ENCODE data around the gene IMMP2L. TPM values are rescaled to one million over a fixed set of nuclear protein-coding genes. Genes with fewer than 3 reads are reported as not detected.

IMMP2L gene
- total RNA-seq, 1 experiment from 2014 or later: 13.6 TPM

DNA sequence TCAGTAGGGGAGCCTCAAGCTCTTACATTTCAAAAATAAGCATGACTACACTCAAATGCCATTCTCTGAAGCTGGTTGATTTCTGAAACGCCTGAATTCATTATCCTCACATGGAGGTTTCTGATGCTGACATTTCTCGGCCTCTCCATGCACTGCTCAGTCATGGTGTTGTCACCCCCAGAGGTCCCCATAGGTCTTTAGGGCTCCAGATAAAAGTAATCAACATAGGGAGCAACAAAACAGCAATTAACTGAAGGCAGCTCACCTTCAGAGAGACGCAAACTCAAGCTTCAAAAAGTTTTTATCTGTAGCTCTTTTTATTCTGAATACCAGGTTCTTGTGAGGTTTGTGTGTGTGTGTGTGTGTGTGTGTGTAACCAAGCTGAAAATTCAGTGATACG, 694.5 kb downstream of the IMMP2L start:
- Mint-ChIP-seq H3K9me3 (0 out of 2 replicates have a peak, but pooled peaks cover 6% of the 10 kb centered on the region), H3K27ac (no peak overlapping the region), H3K36me3 (peaks cover 9% of the 10 kb centered on the region; the same call in 1 of the 2 replicates), H3K27me3 (ENCODE audit: low read depth) (no peaks in the 10 kb centered on the region), H3K4me1 (peaks cover 20% of the 10 kb centered on the region), H3K4me3 (no peak overlapping the region)
- POLR2A ChIA-PET: no interaction called here
- DNase-seq (ENCODE audit: low spot score): no peak
- CTCF ChIA-PET: interaction anchor here (0.6 to 0.9 kb wide), 2 partner anchors 27 to 251 kb away, joined by 3 to 4 read pairs; no protein-coding TSS in a partner anchor
- peak; percentile 32; the same call in 1 of the 2 replicates for ATAC-seq
- no peak for TF ChIP-seq ZNF396 (CRISPR knock-in tag; IDR thresholded peaks at IDR 0.05; ENCODE audit: borderline replicate concordance)
- no peak for TF ChIP-seq ZNF219 (CRISPR knock-in tag; IDR thresholded peaks at IDR 0.05; ENCODE audit: borderline replicate concordance)

DNA sequence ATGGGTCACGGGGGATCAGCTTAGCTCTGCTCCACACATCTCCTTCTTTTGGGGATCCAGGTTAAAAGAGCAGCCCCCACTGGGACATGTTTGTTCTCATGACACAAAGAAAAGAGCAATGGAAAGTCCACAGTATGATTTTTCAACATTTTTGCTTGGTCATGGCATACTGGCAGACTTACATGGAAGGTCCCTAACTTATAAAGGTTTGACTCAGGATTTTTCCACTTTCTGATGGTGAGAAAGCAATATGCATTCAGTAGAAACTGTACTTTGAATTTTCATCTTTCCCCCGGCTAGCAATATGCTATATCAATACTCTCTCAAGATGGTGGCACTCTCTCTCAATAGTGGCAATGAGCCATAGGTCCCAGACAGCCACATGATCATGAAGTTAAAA, 699.0 kb downstream of the IMMP2L start:
- Mint-ChIP-seq H3K4me3 (no peak overlapping the region), H3K36me3 (peaks cover 9% of the 10 kb centered on the region; the same call in 1 of the 2 replicates), H3K4me1 (peaks cover 25% of the 10 kb centered on the region), H3K27me3 (ENCODE audit: low read depth) (no peaks in the 10 kb centered on the region), H3K27ac (no peak overlapping the region), H3K9me3 (0 out of 2 replicates have a peak, but pooled peaks cover 6% of the 10 kb centered on the region)
- DNase-seq (ENCODE audit: low spot score) (no peak), ATAC-seq (no peak)
- no peak for TF ChIP-seq GABPB1 (CRISPR knock-in tag; IDR thresholded peaks at IDR 0.05)
- no peak for TF ChIP-seq NR1H2 (CRISPR knock-in tag; IDR thresholded peaks at IDR 0.05)
- no peak for TF ChIP-seq GTF2I (CRISPR knock-in tag; conservative IDR thresholded peaks at IDR 0.05)
- TF ChIP-seq, protein P1, sequence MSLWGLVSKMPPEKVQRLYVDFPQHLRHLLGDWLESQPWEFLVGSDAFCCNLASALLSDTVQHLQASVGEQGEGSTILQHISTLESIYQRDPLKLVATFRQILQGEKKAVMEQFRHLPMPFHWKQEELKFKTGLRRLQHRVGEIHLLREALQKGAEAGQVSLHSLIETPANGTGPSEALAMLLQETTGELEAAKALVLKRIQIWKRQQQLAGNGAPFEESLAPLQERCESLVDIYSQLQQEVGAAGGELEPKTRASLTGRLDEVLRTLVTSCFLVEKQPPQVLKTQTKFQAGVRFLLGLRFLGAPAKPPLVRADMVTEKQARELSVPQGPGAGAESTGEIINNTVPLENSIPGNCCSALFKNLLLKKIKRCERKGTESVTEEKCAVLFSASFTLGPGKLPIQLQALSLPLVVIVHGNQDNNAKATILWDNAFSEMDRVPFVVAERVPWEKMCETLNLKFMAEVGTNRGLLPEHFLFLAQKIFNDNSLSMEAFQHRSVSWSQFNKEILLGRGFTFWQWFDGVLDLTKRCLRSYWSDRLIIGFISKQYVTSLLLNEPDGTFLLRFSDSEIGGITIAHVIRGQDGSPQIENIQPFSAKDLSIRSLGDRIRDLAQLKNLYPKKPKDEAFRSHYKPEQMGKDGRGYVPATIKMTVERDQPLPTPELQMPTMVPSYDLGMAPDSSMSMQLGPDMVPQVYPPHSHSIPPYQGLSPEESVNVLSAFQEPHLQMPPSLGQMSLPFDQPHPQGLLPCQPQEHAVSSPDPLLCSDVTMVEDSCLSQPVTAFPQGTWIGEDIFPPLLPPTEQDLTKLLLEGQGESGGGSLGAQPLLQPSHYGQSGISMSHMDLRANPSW (CRISPR knock-in tag; conservative IDR thresholded peaks at IDR 0.05; ENCODE audit: low read depth): no peak
- TF ChIP-seq, protein P2, sequence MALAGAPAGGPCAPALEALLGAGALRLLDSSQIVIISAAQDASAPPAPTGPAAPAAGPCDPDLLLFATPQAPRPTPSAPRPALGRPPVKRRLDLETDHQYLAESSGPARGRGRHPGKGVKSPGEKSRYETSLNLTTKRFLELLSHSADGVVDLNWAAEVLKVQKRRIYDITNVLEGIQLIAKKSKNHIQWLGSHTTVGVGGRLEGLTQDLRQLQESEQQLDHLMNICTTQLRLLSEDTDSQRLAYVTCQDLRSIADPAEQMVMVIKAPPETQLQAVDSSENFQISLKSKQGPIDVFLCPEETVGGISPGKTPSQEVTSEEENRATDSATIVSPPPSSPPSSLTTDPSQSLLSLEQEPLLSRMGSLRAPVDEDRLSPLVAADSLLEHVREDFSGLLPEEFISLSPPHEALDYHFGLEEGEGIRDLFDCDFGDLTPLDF (CRISPR knock-in tag; IDR thresholded peaks at IDR 0.05): no peak
- TF ChIP-seq, protein P3, sequence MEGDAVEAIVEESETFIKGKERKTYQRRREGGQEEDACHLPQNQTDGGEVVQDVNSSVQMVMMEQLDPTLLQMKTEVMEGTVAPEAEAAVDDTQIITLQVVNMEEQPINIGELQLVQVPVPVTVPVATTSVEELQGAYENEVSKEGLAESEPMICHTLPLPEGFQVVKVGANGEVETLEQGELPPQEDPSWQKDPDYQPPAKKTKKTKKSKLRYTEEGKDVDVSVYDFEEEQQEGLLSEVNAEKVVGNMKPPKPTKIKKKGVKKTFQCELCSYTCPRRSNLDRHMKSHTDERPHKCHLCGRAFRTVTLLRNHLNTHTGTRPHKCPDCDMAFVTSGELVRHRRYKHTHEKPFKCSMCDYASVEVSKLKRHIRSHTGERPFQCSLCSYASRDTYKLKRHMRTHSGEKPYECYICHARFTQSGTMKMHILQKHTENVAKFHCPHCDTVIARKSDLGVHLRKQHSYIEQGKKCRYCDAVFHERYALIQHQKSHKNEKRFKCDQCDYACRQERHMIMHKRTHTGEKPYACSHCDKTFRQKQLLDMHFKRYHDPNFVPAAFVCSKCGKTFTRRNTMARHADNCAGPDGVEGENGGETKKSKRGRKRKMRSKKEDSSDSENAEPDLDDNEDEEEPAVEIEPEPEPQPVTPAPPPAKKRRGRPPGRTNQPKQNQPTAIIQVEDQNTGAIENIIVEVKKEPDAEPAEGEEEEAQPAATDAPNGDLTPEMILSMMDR (IDR thresholded peaks at IDR 0.05): no peak
- TF ChIP-seq, protein P4, sequence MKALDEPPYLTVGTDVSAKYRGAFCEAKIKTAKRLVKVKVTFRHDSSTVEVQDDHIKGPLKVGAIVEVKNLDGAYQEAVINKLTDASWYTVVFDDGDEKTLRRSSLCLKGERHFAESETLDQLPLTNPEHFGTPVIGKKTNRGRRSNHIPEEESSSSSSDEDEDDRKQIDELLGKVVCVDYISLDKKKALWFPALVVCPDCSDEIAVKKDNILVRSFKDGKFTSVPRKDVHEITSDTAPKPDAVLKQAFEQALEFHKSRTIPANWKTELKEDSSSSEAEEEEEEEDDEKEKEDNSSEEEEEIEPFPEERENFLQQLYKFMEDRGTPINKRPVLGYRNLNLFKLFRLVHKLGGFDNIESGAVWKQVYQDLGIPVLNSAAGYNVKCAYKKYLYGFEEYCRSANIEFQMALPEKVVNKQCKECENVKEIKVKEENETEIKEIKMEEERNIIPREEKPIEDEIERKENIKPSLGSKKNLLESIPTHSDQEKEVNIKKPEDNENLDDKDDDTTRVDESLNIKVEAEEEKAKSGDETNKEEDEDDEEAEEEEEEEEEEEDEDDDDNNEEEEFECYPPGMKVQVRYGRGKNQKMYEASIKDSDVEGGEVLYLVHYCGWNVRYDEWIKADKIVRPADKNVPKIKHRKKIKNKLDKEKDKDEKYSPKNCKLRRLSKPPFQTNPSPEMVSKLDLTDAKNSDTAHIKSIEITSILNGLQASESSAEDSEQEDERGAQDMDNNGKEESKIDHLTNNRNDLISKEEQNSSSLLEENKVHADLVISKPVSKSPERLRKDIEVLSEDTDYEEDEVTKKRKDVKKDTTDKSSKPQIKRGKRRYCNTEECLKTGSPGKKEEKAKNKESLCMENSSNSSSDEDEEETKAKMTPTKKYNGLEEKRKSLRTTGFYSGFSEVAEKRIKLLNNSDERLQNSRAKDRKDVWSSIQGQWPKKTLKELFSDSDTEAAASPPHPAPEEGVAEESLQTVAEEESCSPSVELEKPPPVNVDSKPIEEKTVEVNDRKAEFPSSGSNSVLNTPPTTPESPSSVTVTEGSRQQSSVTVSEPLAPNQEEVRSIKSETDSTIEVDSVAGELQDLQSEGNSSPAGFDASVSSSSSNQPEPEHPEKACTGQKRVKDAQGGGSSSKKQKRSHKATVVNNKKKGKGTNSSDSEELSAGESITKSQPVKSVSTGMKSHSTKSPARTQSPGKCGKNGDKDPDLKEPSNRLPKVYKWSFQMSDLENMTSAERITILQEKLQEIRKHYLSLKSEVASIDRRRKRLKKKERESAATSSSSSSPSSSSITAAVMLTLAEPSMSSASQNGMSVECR (CRISPR knock-in tag; IDR thresholded peaks at IDR 0.05; ENCODE audit: borderline replicate concordance): no peak
- TF ChIP-seq HMGA2 (CRISPR knock-in tag; IDR thresholded peaks at IDR 0.05): no peak
- no peak for TF ChIP-seq SMAD3 (CRISPR knock-in tag; IDR thresholded peaks at IDR 0.05; ENCODE audit: borderline replicate concordance)
- no peak for TF ChIP-seq ZNF317 (CRISPR knock-in tag; IDR thresholded peaks at IDR 0.05; ENCODE audit: borderline replicate concordance, low read depth)
- TF ChIP-seq, protein P5, sequence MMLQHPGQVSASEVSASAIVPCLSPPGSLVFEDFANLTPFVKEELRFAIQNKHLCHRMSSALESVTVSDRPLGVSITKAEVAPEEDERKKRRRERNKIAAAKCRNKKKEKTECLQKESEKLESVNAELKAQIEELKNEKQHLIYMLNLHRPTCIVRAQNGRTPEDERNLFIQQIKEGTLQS (CRISPR knock-in tag; conservative IDR thresholded peaks at IDR 0.05): no peak
- no peak for TF ChIP-seq ZNF138 (CRISPR knock-in tag; conservative IDR thresholded peaks at IDR 0.05)
- TF ChIP-seq FOXP1 (CRISPR knock-in tag; IDR thresholded peaks at IDR 0.05; ENCODE audit: borderline replicate concordance): no peak
- TF ChIP-seq, protein P6, sequence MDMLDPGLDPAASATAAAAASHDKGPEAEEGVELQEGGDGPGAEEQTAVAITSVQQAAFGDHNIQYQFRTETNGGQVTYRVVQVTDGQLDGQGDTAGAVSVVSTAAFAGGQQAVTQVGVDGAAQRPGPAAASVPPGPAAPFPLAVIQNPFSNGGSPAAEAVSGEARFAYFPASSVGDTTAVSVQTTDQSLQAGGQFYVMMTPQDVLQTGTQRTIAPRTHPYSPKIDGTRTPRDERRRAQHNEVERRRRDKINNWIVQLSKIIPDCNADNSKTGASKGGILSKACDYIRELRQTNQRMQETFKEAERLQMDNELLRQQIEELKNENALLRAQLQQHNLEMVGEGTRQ (CRISPR knock-in tag; IDR thresholded peaks at IDR 0.05): no peak
- no peak for TF ChIP-seq SOX15 (CRISPR knock-in tag; IDR thresholded peaks at IDR 0.05)
- ChIA-PET CTCF (no interaction called here), POLR2A (no interaction called here)

Data from WTC11 (cell line).